K562 (cell line): Measurements from ENCODE around the gene TMEM127. TPM values are rescaled to one million over a fixed set of nuclear protein-coding genes. Genes with fewer than 3 reads are reported as not detected.

Experiments
- ATAC-seq: fragments of 200-7000 bp; cut with Tn5 transposase; 3 replicates; pipeline ENCODE4 v1.9.1; 2020; ENCODE audit warnings: moderate library complexity
- BruUV-seq: library from RNA; stranded (reverse); fragments of 400-500 nt; replicated peaks from 2 replicates; lab custom pipeline; 2021; lab: Mats Ljungman, UMichigan
- CTCF ChIA-PET: fragments of 300-600 bp; formaldehyde crosslinking; extraction: SDS; loops from one replicate; lab custom pipeline; 2021; ENCODE audit warnings: low intra/inter-chr PET ratio; lab: Yijun Ruan, JAX
- POLR2A ChIA-PET: fragments of 300-600, 350-650 bp; sonication (Branson Sonifier 250); formaldehyde crosslinking; extraction: SDS; loops from one replicate; lab custom pipeline; 2021; ENCODE audit warnings: antibody characterized with exemption, inconsistent platforms; lab: Yijun Ruan, JAX
- DNase-seq, 4 experiments: peaks; one replicate each; pipeline versions ENCODE4 v3.0.0 to v3.0.0-alpha.2; 2011 to 2018; ENCODE audit warnings: low spot score in 3 of 4, mixed read lengths in 3 of 4; ENCODE audit errors: extremely low read depth in 1 of 4
- FAIRE-seq: peaks from 2 replicates; lab custom pipeline; 2011; peaks lifted over from hg19 to GRCh38; lab: Jason Lieb, UNC
- H2AFZ ChIP-seq: 2 replicates; pipeline ENCODE4 v1.6.0; 2011; ENCODE audit warnings: low read depth, low read length, control low read depth, inconsistent platforms
- H3K27ac ChIP-seq: fragments of 200-600 bp; 3 replicates; pipeline ENCODE4 v1.8.0; 2011; ENCODE audit warnings: low read depth, mild to moderate bottlenecking, control low read depth, inconsistent platforms, low read length, moderate library complexity, mixed read lengths; ENCODE audit errors: extremely low read depth
- H3K27me3 ChIP-seq, 2 experiments: fragments of 300-600 bp in 1 of 2; 2 replicates in 1 of 2; 3 replicates in 1 of 2; pipeline versions ENCODE4 v1.6.0 to v1.8.0; 2011; ENCODE audit warnings: inconsistent platforms in 2 of 2, low read length in 2 of 2, mild to moderate bottlenecking in 1 of 2, mixed read lengths in 1 of 2, moderate library complexity in 1 of 2; ENCODE audit not compliant: control insufficient read depth in 2 of 2, insufficient read depth in 2 of 2
- H3K36me3 ChIP-seq: fragments of 300-600 bp; 3 replicates; pipeline ENCODE4 v1.8.0; 2011; ENCODE audit warnings: mild to moderate bottlenecking, low read length, inconsistent platforms; ENCODE audit not compliant: control insufficient read depth, insufficient read depth
- H3K4me1 ChIP-seq, 2 experiments: fragments of 200-600 bp in 1 of 2; replicated peaks in 1 of 2; 2 replicates in 1 of 2; 3 replicates in 1 of 2; pipeline versions ENCODE4 v1.5.1 to v1.8.0; 2011; ENCODE audit warnings: inconsistent platforms in 2 of 2, low read length in 2 of 2, mild to moderate bottlenecking in 1 of 2, mixed read lengths in 1 of 2, moderate library complexity in 1 of 2; ENCODE audit not compliant: control insufficient read depth in 2 of 2, insufficient read depth in 2 of 2
- H3K4me2 ChIP-seq: 2 replicates; pipeline ENCODE4 v1.6.1; 2011; ENCODE audit warnings: low read length, control low read depth, inconsistent platforms, mixed read lengths; ENCODE audit not compliant: insufficient read depth
- H3K4me3 ChIP-seq: fragments of 200-600 bp; sonication (generic), shearing (Covaris generic); 2 replicates; pipeline ENCODE4 v1.5.1; 2016; ENCODE audit warnings: control low read depth, inconsistent platforms
- H3K79me2 ChIP-seq: fragments of 200-600 bp; 3 replicates; pipeline ENCODE4 v1.8.0; 2011; ENCODE audit warnings: low read length, inconsistent platforms; ENCODE audit not compliant: control insufficient read depth, insufficient read depth
- H3K9ac ChIP-seq, 2 experiments: 2 replicates each; pipeline versions ENCODE4 v1.6.0 to v1.6.1; 2011; ENCODE audit warnings: low read depth in 2 of 2, low read length in 2 of 2, control low read depth in 1 of 2, inconsistent platforms in 1 of 2, mild to moderate bottlenecking in 1 of 2, mixed read lengths in 1 of 2; ENCODE audit not compliant: insufficient read depth in 1 of 2
- H3K9me1 ChIP-seq: one replicate; pipeline ENCODE4 v1.6.0; 2011; ENCODE audit warnings: inconsistent platforms, mild to moderate bottlenecking, low read length, moderate library complexity; ENCODE audit not compliant: control insufficient read depth, insufficient read depth
- H3K9me3 ChIP-seq: replicated peaks from 2 replicates; pipeline ENCODE4 v1.5.1; 2011; ENCODE audit warnings: low read depth, low read length, inconsistent platforms; ENCODE audit not compliant: control insufficient read depth, insufficient read depth
- H4K20me1 ChIP-seq: replicated peaks from 2 replicates; pipeline ENCODE4 v1.6.1; 2011; ENCODE audit warnings: low read length, inconsistent platforms, mixed read lengths; ENCODE audit not compliant: control insufficient read depth, insufficient read depth
- ASH1L ChIP-seq: fragments of 450-650 bp; IDR thresholded peaks from 2 replicates; pipeline ENCODE4 v1.6.1; 2018; ENCODE audit warnings: borderline replicate concordance, mild to moderate bottlenecking, low read depth; ENCODE audit not compliant: partially characterized antibody
- CREM ChIP-seq: IDR thresholded peaks from 2 replicates; pipeline ENCODE4 v1.6.1; 2014; ENCODE audit warnings: antibody characterized with exemption, low read depth
- FOXM1 ChIP-seq, 2 experiments: fragments of 450-650 bp in 1 of 2; sonication (generic) in 1 of 2; formaldehyde crosslinking in 1 of 2; IDR thresholded peaks; 2 replicates each; pipeline versions ENCODE4 v1.6.1 to v1.9.0; 2017 to 2022; ENCODE audit warnings: low read depth in 2 of 2, mild to moderate bottlenecking in 2 of 2, missing genetic modification reagents in 1 of 2, moderate library complexity in 1 of 2
- HCFC1 ChIP-seq: IDR thresholded peaks from 2 replicates; pipeline ENCODE4 v1.6.1; 2012; ENCODE audit warnings: low read depth, low read length, improper control_type of control experiment
- JUND ChIP-seq, 2 experiments: IDR thresholded peaks; 2 replicates in 1 of 2; 3 replicates in 1 of 2; pipeline ENCODE4 v1.6.1; 2011; ENCODE audit warnings: borderline replicate concordance in 2 of 2, low read depth in 2 of 2, low read length in 2 of 2, improper control_type of control experiment in 1 of 2, missing biosample characterization in 1 of 2, missing genetic modification characterization in 1 of 2, missing genetic modification reagents in 1 of 2
- MEF2D ChIP-seq: conservative IDR thresholded peaks from 2 replicates; pipeline ENCODE4 v1.6.1; 2016; ENCODE audit warnings: low read depth, missing genetic modification characterization, missing compliant biosample characterization
- MTA3 ChIP-seq: fragments of 450-650 bp; formaldehyde crosslinking; IDR thresholded peaks from 2 replicates; pipeline ENCODE4 v1.6.1; 2017; ENCODE audit warnings: mild to moderate bottlenecking, borderline replicate concordance
- MYBL2 ChIP-seq, 2 experiments: fragments of 450-650 bp in 1 of 2; sonication (generic) in 1 of 2; formaldehyde crosslinking in 1 of 2; IDR thresholded peaks; 2 replicates each; pipeline versions ENCODE4 v1.6.1 to v1.8.1; 2017 to 2022; ENCODE audit warnings: borderline replicate concordance in 1 of 2, inconsistent platforms in 1 of 2, low read depth in 1 of 2, mild to moderate bottlenecking in 1 of 2, missing genetic modification reagents in 1 of 2, moderate library complexity in 1 of 2
- PKNOX1 ChIP-seq: fragments of 450-650 bp; IDR thresholded peaks from 2 replicates; pipeline ENCODE4 v1.6.1; 2016
- RB1 ChIP-seq: fragments of 450-650 bp; IDR thresholded peaks from 2 replicates; pipeline ENCODE4 v1.6.1; 2017; ENCODE audit warnings: low read depth, mild to moderate bottlenecking
- RBM34 ChIP-seq: fragments of 200-400 bp; formaldehyde crosslinking; IDR thresholded peaks from 2 replicates; pipeline ENCODE4 v1.6.1; 2018; ENCODE audit warnings: low read length, borderline replicate concordance; ENCODE audit not compliant: insufficient read depth
- RFX5 ChIP-seq: IDR thresholded peaks from 2 replicates; pipeline ENCODE4 v1.6.1; 2011; ENCODE audit warnings: low read depth, mild to moderate bottlenecking, improper control_type of control experiment, low read length
- SMARCA4 ChIP-seq: fragments of 450-650 bp; IDR thresholded peaks from 2 replicates; pipeline ENCODE4 v1.6.1; 2016
- SP2 ChIP-seq: IDR thresholded peaks from 2 replicates; pipeline ENCODE4 v1.6.1; 2011; ENCODE audit warnings: mild to moderate bottlenecking, low read depth, low read length, moderate library complexity; ENCODE audit not compliant: poor library complexity, severe bottlenecking; ENCODE audit errors: extremely low read depth
- TOE1 ChIP-seq, 2 experiments: fragments of 450-650 bp in 1 of 2; sonication (generic) in 1 of 2; formaldehyde crosslinking in 1 of 2; IDR thresholded peaks; 2 replicates each; pipeline versions ENCODE4 v1.7.1 to v1.8.0; 2016 to 2022; ENCODE audit warnings: borderline replicate concordance in 2 of 2, mild to moderate bottlenecking in 2 of 2, antibody characterized with exemption in 1 of 2, inconsistent platforms in 1 of 2, low read depth in 1 of 2, missing genetic modification reagents in 1 of 2, moderate library complexity in 1 of 2
- WHSC1 ChIP-seq: IDR thresholded peaks from one replicate; pipeline ENCODE4 v1.6.1; 2012; ENCODE audit warnings: low read length, control low read depth, inconsistent platforms
- ZNF639 ChIP-seq, 2 experiments: fragments of 200-800 bp in 1 of 2; sonication (Bioruptor generic) in 1 of 2; sonication (generic) in 1 of 2; formaldehyde crosslinking in 1 of 2; IDR thresholded peaks in 1 of 2; conservative IDR thresholded peaks in 1 of 2; 2 replicates each; pipeline versions ENCODE4 v1.5.0 to v1.6.1; 2016 to 2020; ENCODE audit warnings: missing compliant biosample characterization in 1 of 2, missing genetic modification characterization in 1 of 2, missing genetic modification reagents in 1 of 2
- ZSCAN29 ChIP-seq: fragments of 450-650 bp; IDR thresholded peaks from 2 replicates; pipeline ENCODE4 v1.6.1; 2017
- WGBS: fragments of 100-300 bp; shearing (Covaris generic); methylation state at CpG from one replicate; pipeline ENCODE4 v1.1.6; 2016; ENCODE audit warnings: low coverage, mixed read lengths; ENCODE audit not compliant: insufficient coverage; ENCODE audit errors: missing lambda C conversion rate; 5-methylcytosine and 5-hydroxymethylcytosine counted together
- in situ Hi-C: fragments of 300-500 bp; cut with MboI; formaldehyde crosslinking; loops from 4 replicates; pipeline ENCODE4 v1.15.0; 2018; ENCODE audit warnings: inconsistent platforms, mixed read lengths
- intact Hi-C: fragments of 100-400 bp; cut with micrococcal nuclease; formaldehyde crosslinking; loops from 2 replicates; pipeline ENCODE4 v1.14.2; 2022
- polyA plus RNA-seq, 8 experiments: library from polyadenylated mRNA; depleted of rRNA in 4 of 8; stranded (reverse) in 5 of 8; unstranded in 3 of 8; fragments of >200 nt; fragmentation: Nextera tagmentation in 2 of 8; fragmentation: Illumina TruSeq in 1 of 8; extraction: Ambion mirVana in 2 of 8; extraction: Trizol in 1 of 8; gene quantifications; 2 replicates each; pipeline versions ENCODE4 v1.2.1 to v1.2.3, GENCODE V29; 2011 to 2014; ENCODE audit warnings: inconsistent platforms in 1 of 8, missing spikeins in 1 of 8
- total RNA-seq, 7 experiments: library from RNA; depleted of rRNA in 6 of 7; stranded (reverse); fragments of >200 nt in 6 of 7; fragmentation: Illumina TruSeq in 2 of 7; extraction: Trizol in 2 of 7; gene quantifications; 2 replicates each; pipeline versions ENCODE4 v1.2.1 to v1.2.3, GENCODE V29; 2011 to 2021; ENCODE audit warnings: low replicate concordance in 1 of 7

Gene TMEM127
- total and polyA plus RNA-seq, 9 of the 15 experiments (the other 6 are each of a cell fraction or from before 2014, with no cell fraction given): 1.7 to 20.0 (median 9.9) TPM

DNA sequence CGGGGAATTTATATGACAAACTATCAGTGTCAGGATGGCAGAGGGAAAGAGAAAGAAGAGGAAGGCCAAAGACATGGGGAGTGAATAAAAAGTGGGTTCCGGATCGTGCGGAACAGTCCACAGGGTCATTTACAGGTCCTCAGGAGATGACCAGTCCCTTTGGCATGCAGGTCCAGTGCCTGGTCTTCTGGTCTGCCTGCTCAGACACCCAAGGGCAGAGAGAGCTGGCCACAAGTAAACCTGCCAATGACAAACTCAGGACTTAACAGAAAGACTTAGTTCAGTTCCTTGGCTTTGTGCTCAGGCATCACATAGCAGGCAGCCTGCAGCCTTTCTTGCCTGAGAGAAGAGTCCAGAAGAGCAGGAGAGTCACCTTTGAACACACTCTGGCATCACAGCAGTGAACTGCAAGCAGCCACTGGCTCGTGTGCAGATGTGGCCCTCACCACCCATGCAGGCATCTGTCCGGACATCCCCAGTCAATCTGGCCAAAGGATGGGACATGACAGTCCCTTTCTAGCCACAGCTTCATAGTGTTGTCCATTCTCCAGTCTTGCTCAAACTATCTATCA is 14.0 kb downstream of the TMEM127 start:
- POLR2A ChIA-PET: interaction anchor here (1.0 kb wide), 1 partner anchor 13 kb away, joined by 5 read pairs; no protein-coding TSS in a partner anchor
- H3K4me1 ChIP-seq: peaks cover 3 to 4% of the 10 kb centered on the region in 2 experiments; a peak in 4 of 5 replicates
- no peak for TF ChIP-seq WHSC1
- no peak for TF ChIP-seq RFX5
- no peak for TF ChIP-seq RBM34
- peak; percentile 56 for TF ChIP-seq JUND (IDR thresholded peaks at IDR 0.05; ENCODE audit: borderline replicate concordance, low read depth, low read length)
- TF ChIP-seq JUND (tag; IDR thresholded peaks at IDR 0.05; ENCODE audit: borderline replicate concordance, low read depth, low read length): no peak
- no peak for TF ChIP-seq ASH1L
- peak; percentile 42; the same call in 1 of the 2 replicates for TF ChIP-seq HCFC1
- peak; percentile 49 for TF ChIP-seq PKNOX1
- no peak for TF ChIP-seq SP2
- no peak for TF ChIP-seq ZNF639 (CRISPR knock-in tag; conservative IDR thresholded peaks at IDR 0.05 in 1 of 2, IDR thresholded peaks at IDR 0.05 in 1 of 2)
- no peak for TF ChIP-seq MEF2D (tag)
- peak; percentile 88; the same call in 1 of the 2 replicates for TF ChIP-seq TOE1 (IDR thresholded peaks at IDR 0.05; ENCODE audit: borderline replicate concordance)
- no peak for TF ChIP-seq TOE1 (CRISPR knock-in tag; IDR thresholded peaks at IDR 0.05; ENCODE audit: borderline replicate concordance, low read depth)
- peak; percentile 35; the same call in 1 of the 2 replicates for TF ChIP-seq FOXM1 (IDR thresholded peaks at IDR 0.05; ENCODE audit: low read depth)
- TF ChIP-seq FOXM1 (CRISPR knock-in tag; IDR thresholded peaks at IDR 0.05; ENCODE audit: low read depth): no peak
- TF ChIP-seq MTA3: no peak
- TF ChIP-seq MYBL2 (IDR thresholded peaks at IDR 0.05; ENCODE audit: low read depth): no peak
- no peak for TF ChIP-seq MYBL2 (CRISPR knock-in tag; IDR thresholded peaks at IDR 0.05; ENCODE audit: borderline replicate concordance)
- 0 out of 2 replicates have a peak, but pooled peaks have one; percentile 24 for TF ChIP-seq ZSCAN29
- no peak for TF ChIP-seq SMARCA4
- 0 out of 2 replicates have a peak, but pooled peaks have one; percentile 33 for TF ChIP-seq CREM
- TF ChIP-seq RB1: peak; percentile 27; the same call in 1 of the 2 replicates

More for the DNA sequence above, 14.0 kb downstream of the TMEM127 start:
- in situ Hi-C loops: no loop called here
- ATAC-seq (peak; percentile 85), FAIRE-seq (peak; percentile 64), DNase-seq (peak in 3 of 4 experiments; percentile 42 to 48 (median 48))
- no peak overlapping the region for H3K4me2 ChIP-seq
- no peak overlapping the region for H3K4me3 ChIP-seq
- H3K27ac ChIP-seq: no peak overlapping the region
- no peaks in the 10 kb centered on the region for H3K9me3 ChIP-seq
- peak overlapping the region in 1 of 2 experiments; percentile 54; a peak in 2 of 4 replicates for H3K9ac ChIP-seq
- intact Hi-C loops: no loop called here
- CTCF ChIA-PET: interaction anchor here (0.6 kb wide), 1 partner anchor 34 kb away, joined by 3 read pairs; no protein-coding TSS in a partner anchor
- no peaks in the 10 kb centered on the region for H4K20me1 ChIP-seq
- WGBS: 79% methylated on average over 6 of the region's 6 CpGs
- no TSS peak for BruUV-seq
- H3K79me2 ChIP-seq: no peaks in the 10 kb centered on the region
- no peaks in the 10 kb centered on the region for H3K9me1 ChIP-seq
- peaks cover 45% of the 10 kb centered on the region; the same call in 2 of the 3 replicates for H3K36me3 ChIP-seq
- H3K27me3 ChIP-seq: no peaks in the 10 kb centered on the region
- no peak overlapping the region for H2AFZ ChIP-seq
